ENCODE measurements around the gene CAMKK1.
"Not testable (repeated sequence)": the region's sequence is repeated elsewhere in the genome, so short reads cannot be mapped to it uniquely, and the experiment has no call there.

CAMKK1 gene

DNA sequence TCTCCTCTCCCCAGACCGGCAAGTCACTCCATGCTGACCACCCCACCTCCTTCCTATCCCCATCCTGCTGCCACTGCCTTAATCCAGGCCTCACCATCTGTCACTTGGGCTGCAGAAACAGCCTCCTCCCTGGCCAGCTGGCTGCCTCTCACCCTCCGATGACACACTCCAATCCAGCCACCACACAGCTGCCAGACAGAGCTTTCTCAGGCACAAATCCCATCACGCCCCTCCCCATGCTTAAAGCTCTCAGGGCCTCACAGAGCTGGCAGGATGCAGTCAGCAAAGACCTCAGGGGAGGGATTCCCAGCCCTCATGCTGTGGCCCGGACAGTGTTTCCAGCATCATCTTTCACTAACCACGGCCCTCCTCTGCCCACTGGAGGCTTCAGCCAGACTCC lies 13.7 kb downstream of the CAMKK1 start:
- no peak for DNase-seq (ENCODE audit: low read depth)

DNA sequence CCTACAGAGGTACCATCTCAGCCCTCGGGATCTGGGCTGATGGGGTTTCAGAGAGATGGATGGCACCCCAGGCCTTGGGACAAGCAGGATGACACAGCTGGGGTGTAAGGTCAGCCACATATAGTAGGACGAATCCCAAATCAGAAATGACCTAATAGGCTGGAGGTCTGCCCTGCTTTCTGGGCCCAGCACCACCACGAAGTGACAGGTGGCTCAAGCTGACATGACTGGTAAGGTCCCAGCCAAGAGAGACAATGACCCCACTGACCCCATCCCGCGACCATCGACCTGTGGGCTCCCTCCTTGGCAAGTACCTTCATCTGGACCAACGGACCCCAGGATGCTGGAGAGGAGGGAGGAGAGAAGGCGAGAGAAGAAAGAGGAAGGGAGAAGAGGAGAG lies 15.6 kb downstream of the CAMKK1 start:
- no peak for DNase-seq (ENCODE audit: low read depth)

DNA sequence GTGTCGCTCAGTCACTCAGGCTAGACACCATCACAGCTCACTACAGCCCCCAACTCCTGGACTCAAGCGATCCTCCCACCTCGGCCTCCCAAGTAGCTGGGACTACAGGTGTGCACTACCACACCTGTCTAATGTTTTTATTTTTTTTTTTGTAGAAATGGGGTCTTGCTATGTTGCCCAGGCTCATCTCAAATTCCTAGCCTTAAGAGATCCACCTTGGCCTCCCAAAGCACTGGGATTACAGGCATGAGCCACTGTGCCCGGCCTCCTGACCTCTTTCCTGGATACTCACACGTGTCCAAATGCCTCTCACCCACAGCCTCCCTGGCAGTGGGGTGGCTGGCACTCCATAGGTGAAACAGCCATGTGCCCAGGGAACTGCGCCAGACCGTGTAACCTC lies 17.5 kb downstream of the CAMKK1 start:
- no peak for DNase-seq (ENCODE audit: low read depth)

DNA sequence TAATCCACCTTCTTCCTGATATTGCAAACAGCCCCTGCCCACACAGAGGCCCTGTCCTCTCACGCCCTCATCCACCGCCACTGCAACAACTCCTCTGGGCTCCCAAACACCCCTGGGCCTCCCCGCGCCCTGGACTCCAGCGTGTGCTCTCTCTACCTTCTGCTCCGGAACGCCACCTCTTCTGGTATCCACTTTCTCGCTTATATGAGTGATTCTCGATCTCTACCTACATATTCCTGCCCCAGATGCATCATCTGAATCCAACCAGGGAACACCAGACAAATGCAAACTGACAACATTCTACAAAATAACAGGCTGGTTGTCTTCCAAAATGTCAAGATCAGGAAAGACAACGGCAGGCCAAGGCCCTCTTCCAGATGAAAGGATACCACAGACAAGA lies 19.0 kb downstream of the CAMKK1 start:
- DNase-seq (ENCODE audit: low read depth), result no peak

DNA sequence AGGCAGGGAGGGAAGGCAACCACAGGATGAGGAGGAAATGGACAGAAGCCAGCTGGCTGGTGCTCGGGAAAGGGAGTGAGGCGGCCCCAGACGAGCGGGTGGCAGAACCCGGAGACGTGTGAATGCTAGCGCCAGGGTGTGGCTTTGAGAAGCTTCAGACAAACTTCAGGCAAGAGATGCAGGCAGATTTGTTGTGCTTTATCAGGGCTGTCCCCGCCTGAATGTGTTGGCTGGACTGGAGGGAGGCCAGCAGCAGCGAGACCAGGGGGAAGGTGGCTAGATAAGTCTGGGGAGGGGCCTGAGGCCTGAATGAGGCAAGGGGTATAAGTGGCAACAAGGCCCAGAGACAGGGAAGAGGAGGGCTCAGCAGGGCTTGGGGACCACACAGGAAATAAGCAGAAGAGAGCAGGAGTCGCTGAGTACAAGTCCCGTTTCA lies 22.0 kb downstream of the CAMKK1 start:
- no peak for DNase-seq (ENCODE audit: low read depth)

DNA sequence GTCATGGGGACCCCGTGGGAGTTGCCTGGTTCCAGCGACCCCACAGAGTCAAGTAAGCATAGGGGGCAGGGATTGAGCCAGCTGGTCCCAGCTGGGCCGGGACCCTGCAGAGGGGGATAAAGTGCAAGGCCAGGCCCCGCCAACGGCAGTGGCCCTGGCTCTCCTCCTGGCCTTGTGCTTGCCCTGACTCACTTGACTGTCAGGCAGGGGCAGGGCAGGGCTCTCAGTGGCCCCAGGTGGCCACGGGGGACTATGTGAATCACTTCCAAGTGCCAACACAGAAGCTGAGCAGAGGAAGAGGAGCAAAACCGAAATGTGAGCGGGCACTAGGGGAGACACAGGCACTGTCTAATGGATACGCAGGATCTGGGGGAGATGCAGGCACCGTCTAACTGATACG lies 25.2 kb downstream of the CAMKK1 start:
- no peak for DNase-seq (ENCODE audit: low read depth)

- no peak for DNase-seq (ENCODE audit: low read depth)
Measured at GRCh38 chr17:3867106-3867505, 25.7 kb downstream of the CAMKK1 start.

GRCh38 chr17:3866276-3866675 lies 26.6 kb downstream of the CAMKK1 start:
- no peak for DNase-seq (ENCODE audit: low read depth)

- DNase-seq (ENCODE audit: low read depth), result no peak
Measured at GRCh38 chr17:3865176-3865575, 27.7 kb downstream of the CAMKK1 start.

GRCh38 chr17:3864534-3864933 lies 28.3 kb downstream of the CAMKK1 start:
- no peak for DNase-seq (ENCODE audit: low read depth)

DNA sequence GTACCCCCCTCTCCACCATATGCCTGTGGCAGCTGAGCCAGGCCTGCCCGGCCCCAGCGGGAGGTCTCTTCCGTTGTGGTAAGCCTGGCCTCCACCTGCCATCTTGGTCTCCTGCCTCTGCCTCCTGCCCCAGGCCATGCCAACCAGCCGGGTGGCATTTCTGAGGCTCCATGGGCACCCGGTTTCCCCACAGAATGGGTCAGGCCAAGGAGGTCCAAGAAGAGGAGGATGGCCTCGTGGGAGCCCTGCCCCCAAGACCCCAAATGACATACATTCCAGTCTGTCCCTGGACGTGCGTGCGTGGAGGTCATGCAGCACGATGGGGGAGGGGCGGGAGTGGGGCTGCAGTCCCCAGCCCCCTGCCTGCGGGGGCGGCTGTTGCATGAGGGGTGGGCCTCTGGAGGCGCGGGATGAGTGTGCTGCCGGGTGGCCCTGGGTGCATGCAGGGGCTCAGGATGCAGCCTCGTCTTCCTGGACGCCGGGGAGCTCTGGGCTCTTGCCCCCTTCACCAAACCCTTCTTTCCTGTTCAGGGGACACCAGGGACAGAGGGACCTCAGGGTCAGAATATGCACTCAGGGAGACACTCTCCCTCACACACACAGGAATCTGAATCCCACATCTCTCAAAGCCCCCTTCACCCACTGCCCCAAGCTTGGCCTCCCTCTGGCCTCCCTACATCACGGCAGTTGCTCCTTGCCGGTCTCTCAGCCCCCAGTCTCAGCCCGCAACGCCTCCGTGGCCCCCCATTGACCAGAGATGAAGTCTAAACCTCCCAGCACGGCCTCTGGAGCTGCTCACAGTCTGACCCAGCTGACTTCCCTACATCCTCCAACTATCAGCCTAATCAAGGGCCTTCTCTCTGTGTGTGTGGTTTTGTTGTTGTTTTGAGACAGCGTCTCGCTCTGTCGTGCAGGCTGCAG lies 30.8 kb downstream of the CAMKK1 start:
- no peak for DNase-seq (ENCODE audit: low read depth)

DNA sequence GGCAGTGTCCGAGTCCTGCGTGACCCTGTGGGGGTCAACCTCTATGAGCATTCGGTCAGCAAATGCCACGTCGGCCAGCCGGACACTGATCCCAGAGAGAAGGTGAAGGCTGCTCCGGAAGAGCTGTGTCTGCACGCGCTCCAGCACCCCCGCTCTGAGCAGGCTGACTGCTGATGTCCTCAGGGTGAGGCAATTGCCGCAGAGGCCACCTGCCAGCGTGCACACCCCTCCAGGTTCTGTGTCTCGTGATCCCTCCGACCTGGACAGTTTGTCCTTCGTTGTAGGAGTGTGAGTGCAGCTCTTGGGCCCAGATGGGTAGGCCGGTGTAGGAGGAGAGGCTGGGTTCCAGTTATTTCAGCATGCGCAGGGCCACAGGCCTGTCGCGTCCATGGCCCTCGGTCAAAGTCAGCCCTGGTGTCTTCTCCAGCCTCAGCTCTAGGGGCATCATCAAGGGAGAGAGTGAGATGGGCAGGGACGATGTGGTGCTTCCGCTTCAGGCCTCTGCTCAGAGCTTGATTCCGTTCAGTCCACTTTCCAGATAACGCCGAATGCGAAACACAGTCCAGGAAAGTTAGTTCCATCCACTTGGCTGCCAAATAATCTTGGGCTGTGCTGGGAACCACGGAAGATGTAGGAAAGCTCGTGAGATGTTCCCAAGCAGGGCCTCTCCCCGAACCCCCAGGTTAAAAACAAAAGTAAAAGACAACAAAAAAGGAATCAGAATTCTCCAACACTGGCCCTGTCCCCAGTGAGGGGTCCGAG lies 31.7 kb downstream of the CAMKK1 start:
- DNase-seq (ENCODE audit: low read depth), result no peak

- DNase-seq (ENCODE audit: low read depth), result no peak
Measured at GRCh38 chr17:3859940-3860339, 32.9 kb downstream of the CAMKK1 start.

DNA sequence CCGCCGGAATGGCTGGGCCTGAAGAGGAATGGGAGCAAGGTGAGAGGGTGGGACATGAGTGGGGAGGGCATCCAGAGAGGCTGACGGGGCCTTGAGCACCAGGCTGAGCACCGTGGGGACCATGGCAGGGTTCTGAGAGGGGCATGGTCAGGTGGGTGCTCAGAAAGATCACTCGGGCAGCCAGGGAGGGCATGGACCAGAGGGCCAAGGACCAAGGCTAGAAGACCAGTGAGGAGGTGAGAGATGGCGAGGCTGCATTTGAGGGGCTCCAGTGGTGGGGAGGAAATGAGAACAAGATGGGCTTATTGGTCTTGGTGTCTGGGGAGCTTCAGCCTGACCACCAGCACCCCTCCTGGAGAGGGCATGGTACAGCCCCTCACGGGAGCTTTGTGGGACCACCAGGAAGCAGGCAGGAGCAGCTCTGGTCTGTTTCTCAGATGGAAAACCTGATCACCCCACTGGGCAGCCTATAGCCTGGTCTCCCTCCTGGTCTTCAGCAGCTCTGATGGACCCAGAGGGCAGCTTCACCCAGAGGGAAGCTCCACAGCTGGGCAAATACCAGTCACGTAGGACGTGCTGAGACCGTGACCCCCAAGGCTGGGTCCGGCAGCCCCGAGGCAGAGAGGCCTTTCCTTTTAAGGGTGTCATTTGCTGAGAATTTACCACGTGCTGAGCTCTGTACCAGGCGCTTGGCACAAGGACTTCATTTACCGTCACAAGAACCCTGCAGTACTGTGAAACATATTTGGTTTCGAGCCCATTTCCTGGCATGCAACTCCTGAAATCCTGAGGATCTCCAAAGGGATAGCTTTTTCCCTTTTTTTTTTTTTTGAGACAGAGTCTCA lies 35.4 kb downstream of the CAMKK1 start:
- no peak for DNase-seq (ENCODE audit: low read depth)

DNA sequence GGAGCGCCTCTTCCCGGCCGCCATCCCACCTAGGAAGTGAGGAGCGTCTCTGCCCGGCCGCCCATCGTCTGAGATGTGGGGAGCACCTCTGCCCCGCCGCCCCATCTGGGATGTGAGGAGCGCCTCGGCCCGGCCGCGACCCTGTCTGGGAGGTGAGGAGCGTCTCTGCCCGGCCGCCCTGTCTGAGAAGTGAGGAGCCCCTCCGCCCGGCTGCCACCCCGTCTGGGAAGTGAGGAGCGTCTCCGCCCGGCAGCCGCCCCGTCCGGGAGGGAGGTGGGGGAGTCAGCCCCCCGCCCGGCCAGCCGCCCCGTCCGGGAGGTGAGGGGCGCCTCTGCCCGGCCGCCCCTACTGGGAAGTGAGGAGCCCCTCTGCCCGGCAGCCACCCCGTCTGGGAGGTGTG lies 38.6 kb downstream of the CAMKK1 start:
- DNase-seq (ENCODE audit: low read depth), result not testable (repeated sequence)

- DNase-seq (ENCODE audit: low read depth), result no peak
Measured at GRCh38 chr17:3852561-3852960, 40.3 kb downstream of the CAMKK1 start.

GRCh38 chr17:3851461-3852100 lies 41.3 kb downstream of the CAMKK1 start:
- DNase-seq (ENCODE audit: low read depth), result no peak

- DNase-seq (ENCODE audit: low read depth), result no peak
Measured at GRCh38 chr17:3848229-3848835, 44.5 kb downstream of the CAMKK1 start.

- DNase-seq (ENCODE audit: low read depth), result no peak
Measured at GRCh38 chr17:3847165-3847670, 45.6 kb downstream of the CAMKK1 start.

DNA sequence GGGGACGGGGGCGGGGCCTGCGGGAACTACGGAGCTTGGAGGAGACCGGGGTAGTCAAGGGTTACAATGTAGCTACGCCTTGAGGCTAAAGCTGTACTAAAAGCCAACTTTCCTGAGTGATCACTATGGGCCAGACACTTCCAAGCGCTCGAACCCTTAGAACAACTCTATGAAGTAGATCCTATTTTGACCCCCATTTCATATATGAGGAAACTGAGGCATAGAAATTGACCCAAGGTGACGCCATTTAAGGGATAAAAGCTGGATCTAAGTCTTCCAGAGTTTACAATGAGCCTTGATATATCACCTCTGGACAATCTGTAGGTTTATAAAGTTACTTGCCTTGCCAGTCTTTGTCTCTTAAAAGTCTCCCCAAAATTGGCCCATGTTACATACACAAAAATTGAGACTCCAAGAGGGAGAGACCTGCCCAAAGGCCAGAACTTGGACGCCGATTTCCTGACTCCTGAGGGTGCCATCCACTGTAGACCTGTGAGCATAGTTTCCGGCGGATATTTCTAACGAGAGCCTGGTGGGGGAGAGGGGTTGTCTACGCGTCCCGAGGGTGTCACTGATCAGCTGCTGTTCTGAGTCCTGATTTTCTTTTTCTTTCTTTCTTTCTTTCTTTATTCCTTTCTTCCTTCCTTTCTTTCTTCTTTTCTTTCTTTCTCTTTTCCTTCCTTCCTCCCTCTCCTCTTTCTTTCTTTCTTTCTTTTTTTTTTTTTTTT lies 46.3 kb downstream of the CAMKK1 start:
- no peak for DNase-seq (ENCODE audit: low read depth)

All from activated T-helper 9 cell treated with anti-CD3 and anti-CD28 coated beads, Interleukin-2, amount 50 U/mL, for 16 hours (primary cell).